ENCODE results near the gene ASIP.

GRCh38 chr20:34256629-34257124, 15.5 kb downstream of the ASIP start:
- TF ChIP-seq POLR2A (IDR thresholded peaks at IDR 0.05) = no peak
- no peak for TF ChIP-seq CTCF (IDR thresholded peaks at IDR 0.05)
